CD4-positive, alpha-beta T cell treated with Interferon alpha-2 for 1 hour (primary cell): Measurements from ENCODE around the gene NTF3.

ENCODE experiments used
- DNase-seq, 2 donors: peaks; one replicate each; pipeline ENCODE4 v3.0.0-alpha.2; 2020 to 2022

NTF3 gene

DNA sequence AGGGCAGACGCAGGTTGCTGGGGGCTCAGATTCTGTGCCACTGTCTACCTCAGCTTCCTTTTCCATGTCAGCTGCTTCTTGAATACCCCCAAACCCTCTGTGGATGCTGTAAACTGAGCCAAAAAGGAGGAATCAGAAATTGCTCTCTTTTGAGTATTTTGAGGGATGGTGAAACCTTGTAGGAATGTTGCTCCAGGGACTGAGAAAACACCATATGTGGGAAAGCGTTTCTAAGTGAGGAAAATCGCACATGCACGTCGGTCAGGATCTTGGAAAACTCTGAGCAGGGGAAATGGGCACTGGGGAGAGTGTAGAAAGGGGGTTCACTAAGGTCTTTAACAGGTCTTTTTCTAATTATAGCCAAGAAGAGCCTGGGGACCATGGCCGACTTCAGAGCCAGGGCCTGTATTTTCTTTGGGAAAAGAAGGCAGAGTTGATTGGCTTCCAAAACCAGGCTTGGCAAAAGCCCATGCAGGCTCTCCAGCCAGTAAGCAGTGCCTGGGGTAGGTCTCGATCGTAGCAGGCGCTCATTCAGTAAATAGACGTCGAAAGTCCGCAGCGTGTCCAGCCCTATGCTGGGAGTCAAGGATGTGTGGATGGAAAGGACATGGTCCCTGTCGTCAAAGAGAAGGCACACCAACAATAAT lies 58.0 kb downstream of the NTF3 start:
- DNase-seq = no peak

DNA sequence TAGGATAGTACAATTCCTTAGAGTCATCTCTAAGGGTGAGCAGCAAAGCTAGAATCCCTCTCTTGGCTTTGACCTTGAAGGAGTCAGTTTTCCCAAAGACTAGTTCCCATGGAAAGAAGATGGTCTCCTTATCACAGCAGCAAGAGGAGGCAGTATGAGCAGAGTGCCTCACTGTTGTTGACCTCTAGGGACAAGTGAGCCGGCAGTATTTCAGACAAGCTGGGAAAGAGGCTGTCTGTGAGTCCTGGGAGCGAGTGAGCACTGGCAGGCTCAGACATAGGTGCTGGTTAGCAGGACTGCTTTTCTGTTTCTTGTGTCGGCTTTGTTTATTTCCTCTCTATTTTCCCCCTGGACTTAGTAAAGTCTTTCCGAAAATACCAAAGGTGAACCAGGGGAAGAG lies 60.7 kb downstream of the NTF3 start:
- DNase-seq = no peak

GRCh38 chr12:5493018-5493417 lies 61.1 kb downstream of the NTF3 start:
- DNase-seq = no peak

- no peak for DNase-seq
Observed at GRCh38 chr12:5494343-5494742, 62.4 kb downstream of the NTF3 start.

DNA sequence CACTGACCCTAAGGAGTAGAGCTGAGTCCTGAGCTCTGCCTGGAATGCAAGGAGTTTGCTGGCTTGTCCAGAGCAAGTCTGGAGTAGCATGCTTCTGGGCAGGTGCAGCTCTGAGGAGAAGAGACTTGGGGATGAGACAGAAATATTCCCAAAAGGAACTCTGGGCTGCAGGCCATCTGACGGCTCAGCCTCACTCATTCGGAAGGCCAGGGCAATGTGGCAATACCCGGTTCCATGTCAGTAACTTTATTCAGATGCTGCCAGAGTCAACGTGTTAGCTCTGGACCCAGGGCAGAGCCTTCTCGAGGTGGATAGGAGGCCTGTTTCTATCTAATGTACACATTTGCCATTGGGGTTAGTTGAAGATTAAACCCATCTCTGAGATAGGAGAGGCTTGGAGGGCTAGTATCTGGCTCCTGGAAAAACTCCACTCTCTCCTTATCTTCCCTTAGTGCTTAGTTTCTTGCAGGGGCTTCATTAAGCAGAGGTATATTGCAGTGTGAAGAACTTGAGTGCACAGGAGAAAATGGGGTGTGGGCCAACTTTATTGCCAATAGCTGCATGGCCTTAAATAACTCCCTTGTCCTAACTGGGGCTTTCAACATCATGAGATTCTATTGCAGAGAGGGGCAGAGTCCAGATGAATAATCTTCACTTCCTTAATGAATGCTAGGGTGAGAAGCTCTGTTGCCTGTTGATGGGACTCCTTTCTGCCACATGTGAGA lies 65.6 kb downstream of the NTF3 start:
- no peak for DNase-seq

- DNase-seq = no peak
Observed at GRCh38 chr12:5498076-5498475, 66.2 kb downstream of the NTF3 start.

DNA sequence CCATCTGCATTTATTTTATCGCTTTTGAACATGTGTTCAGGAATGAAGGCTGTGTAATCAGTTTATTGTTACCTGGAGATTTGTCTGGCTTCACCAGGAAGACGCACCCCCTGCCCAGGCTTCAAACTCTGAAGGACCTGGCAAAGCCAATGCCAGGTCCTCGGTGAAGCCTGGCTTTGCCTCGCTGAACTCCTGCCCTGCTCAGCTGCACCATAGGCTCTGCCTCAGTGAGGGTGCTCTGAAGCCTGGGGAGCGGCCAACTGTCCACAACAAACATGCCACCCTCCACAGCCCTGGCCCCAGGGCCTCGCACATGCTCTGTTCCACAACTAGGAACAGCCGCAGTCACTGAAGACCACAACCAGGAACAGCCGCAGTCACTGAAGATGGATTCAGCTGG lies 66.9 kb downstream of the NTF3 start:
- no peak for DNase-seq

GRCh38 chr12:5499566-5500330 lies 67.8 kb downstream of the NTF3 start:
- no peak for DNase-seq

DNA sequence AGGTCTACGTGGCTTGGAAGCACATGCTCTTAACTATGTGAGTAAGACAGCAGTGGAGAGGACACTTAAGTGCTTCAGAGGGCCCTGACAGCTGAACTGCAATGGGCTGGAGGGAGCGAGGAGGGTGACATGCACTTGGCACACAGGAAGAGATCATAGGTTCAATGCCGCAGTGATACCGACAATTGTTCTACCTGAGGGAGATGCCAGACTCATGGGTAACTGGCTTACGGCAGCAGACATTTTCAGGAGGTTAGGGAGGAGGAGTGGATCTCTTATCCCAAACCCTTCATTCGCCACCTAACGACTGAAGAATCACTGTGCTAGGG lies 68.4 kb downstream of the NTF3 start:
- no peak for DNase-seq

DNA sequence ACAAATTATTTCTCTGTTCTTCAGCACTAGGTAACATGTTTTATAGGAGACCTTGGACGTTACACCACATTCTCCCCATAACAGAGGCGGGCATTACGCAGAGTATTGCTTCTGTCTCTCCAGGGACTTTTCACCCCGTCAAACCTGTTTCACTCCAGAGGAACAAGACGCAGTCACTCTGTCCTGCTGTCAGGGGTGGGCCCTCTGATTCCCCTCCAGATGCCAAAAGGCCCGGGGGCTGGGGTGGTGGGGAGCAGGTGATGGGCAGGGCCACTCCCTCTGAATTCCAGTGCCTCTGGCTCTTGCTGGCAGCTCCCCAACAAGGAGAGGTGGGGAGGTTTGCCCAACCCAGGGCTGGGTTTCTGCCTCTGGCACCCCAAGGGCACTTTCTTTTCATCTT lies 71.9 kb downstream of the NTF3 start:
- no peak for DNase-seq

GRCh38 chr12:5505116-5505515 lies 73.2 kb downstream of the NTF3 start:
- DNase-seq = no peak

DNA sequence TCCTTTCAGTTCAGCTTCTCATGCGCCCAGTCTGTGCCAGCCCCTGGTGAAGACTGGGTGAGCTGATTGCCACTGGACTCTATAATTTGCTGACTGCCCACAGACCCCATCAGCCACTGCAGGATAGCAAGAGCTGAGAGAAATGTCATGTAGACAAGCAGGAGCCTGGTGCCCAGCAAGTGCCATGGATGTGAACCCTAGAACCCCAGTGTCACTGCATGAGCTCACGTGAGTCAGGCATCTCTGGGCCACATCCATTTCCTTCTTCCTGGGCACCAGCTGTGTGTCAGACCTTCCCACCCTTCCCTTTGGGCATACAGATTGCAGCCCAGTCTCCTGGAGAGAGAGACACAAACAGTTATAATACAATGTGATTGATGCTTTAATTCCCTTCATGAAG lies 73.8 kb downstream of the NTF3 start:
- no peak for DNase-seq

DNA sequence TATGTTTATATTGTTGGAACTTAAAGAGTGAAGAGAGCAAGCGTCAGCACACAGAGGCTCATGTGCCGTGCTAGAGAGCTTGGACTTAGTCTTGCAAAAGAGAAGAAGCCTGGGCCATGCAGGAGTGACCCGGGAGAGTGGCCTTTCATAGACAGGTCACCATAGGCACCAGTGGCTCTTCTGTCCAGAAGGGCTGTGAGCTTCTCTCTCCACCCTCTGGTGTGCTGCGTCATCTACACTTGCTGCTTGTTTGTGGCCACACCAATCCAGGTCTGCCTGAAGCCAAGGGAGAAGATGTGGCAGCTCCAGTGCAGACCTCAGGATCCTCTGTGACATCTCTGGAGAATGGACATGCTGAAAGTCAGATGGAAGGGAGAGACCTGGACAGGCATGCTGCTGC lies 74.4 kb downstream of the NTF3 start:
- no peak for DNase-seq

- DNase-seq = no peak
Observed at GRCh38 chr12:5506821-5507231, 74.9 kb downstream of the NTF3 start.

GRCh38 chr12:5507401-5507935 lies 75.6 kb downstream of the NTF3 start:
- DNase-seq = no peak

- DNase-seq = no peak
Observed at GRCh38 chr12:5507944-5508343, 76.0 kb downstream of the NTF3 start.

GRCh38 chr12:5509102-5509501 lies 77.2 kb downstream of the NTF3 start:
- DNase-seq = no peak

DNA sequence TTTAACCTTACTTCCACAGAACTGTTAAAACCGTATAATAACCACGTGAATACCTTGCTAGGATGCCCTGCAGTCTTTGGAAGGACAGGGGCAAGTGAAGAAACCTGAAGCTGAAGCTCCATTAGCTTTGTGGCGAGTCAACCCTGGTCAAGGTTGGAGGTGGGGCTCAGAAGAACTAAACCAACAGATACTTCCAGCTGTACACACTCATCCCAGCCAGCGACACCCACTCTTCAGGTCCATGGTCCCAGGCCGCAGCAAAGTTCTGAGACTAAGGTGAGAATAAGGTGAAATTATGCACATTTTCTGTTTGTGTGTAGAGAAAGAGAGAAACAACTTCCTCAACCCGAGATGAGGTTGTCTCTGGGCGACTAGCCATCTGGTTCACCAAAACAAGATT lies 77.6 kb downstream of the NTF3 start:
- no peak for DNase-seq

DNA sequence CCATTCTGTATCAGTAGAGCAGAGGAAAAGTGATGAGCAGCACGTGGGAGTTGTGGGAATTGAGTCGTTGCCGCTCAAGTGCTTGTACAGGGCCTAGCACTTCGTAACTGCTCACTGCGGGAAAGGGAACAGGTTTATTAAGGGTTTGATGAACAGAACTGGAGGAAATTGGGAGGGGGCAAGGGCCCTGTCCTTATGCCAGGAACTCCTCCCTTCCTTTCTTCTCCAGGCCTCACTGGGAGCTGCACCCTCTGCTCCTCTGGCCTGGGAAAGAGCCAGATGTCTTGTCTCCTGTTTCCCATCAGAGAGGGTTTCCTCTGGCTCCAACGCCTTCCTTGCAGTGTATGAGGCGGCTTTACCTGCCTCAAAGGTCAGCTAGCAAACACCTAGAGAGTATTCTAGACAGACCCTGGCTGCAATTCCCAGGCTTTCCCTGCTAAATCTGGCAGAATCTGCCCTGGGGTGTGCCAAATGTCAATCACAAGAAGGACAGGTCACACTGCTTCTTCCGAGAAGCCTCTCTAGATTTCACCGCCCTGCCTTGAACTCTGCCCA lies 78.4 kb downstream of the NTF3 start:
- no peak for DNase-seq

DNA sequence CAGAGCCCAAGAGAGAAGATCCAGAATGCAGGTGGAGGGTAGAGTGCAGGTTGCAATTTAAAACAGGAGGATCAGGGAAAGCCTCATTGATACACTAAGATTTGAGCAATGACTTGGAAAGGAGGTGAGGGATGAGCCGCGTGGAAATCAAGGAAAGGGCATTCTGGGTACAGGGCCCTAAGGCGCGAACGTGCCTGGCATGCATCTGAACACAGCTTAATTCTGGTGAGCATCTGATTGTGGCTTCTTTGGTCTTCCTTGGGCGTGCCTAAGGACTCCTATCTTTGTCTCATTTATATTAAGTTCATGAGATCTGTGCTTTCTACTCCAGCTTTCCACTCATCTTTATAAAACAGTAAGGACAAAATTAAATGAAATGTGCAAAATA lies 79.3 kb downstream of the NTF3 start:
- no peak for DNase-seq

- DNase-seq = no peak
Observed at GRCh38 chr12:5511644-5512600, 80.0 kb downstream of the NTF3 start.

GRCh38 chr12:5512601-5512970 lies 80.7 kb downstream of the NTF3 start:
- DNase-seq = no peak

GRCh38 chr12:5513406-5513805 lies 81.5 kb downstream of the NTF3 start:
- DNase-seq = no peak
